HFF-Myc (cell line): ENCODE measurements around the gene CALML4.
"Not testable (repeated sequence)": the region's sequence is repeated elsewhere in the genome, so short reads cannot be mapped to it uniquely, and the experiment has no call there.

ENCODE experiments used
- DNase-seq: peaks from one replicate; pipeline ENCODE4 v3.0.0-alpha.2; 2011; ENCODE audit warnings: low read depth; ENCODE audit errors: extremely low read depth
- H3K4me3 ChIP-seq: replicated peaks from 2 replicates; pipeline ENCODE4 v1.5.1; 2011; ENCODE audit warnings: low read depth, mild to moderate bottlenecking, control low read depth, low read length
- CTCF ChIP-seq: IDR thresholded peaks from 2 replicates; pipeline ENCODE4 v1.5.1; 2012; ENCODE audit warnings: mild to moderate bottlenecking, low read depth, low read length, control low read depth; ENCODE audit errors: missing control alignments

CALML4 gene

GRCh38 chr15:68206711-68207151 is 1.6 kb upstream of the CALML4 start:
- no peak overlapping the region for H3K4me3 ChIP-seq
- no peak for TF ChIP-seq CTCF

GRCh38 chr15:68205954-68206539 is 915 bp upstream of the CALML4 start:
- no peak for DNase-seq
- H3K4me3 ChIP-seq = no peak overlapping the region
- TF ChIP-seq CTCF = no peak

More at GRCh38 chr15:68206711-68207151, 1.6 kb upstream of the CALML4 start:
- DNase-seq = no peak

- H3K4me3 ChIP-seq = no peak overlapping the region
- DNase-seq = no peak
- TF ChIP-seq CTCF = no peak
Measured at GRCh38 chr15:68205558-68205944, 419 bp upstream of the CALML4 start.

- TF ChIP-seq CTCF = no peak
- no peak overlapping the region for H3K4me3 ChIP-seq
- DNase-seq = no peak
Measured at GRCh38 chr15:68204361-68204760, 771 bp downstream of the CALML4 start.

- TF ChIP-seq CTCF = no peak
- H3K4me3 ChIP-seq = no peak overlapping the region
- DNase-seq = no peak
Measured at GRCh38 chr15:68203956-68204355, 1.2 kb downstream of the CALML4 start.

- no peak overlapping the region for H3K4me3 ChIP-seq
- TF ChIP-seq CTCF = no peak
- DNase-seq = no peak
Measured at GRCh38 chr15:68203486-68203885, 1.6 kb downstream of the CALML4 start.

- not testable (repeated sequence) for DNase-seq, H3K4me3 ChIP-seq
Measured at GRCh38 chr15:68202994-68203393, 2.1 kb downstream of the CALML4 start.
